Measurements from ENCODE around the gene LIN7A.

LIN7A gene

DNA sequence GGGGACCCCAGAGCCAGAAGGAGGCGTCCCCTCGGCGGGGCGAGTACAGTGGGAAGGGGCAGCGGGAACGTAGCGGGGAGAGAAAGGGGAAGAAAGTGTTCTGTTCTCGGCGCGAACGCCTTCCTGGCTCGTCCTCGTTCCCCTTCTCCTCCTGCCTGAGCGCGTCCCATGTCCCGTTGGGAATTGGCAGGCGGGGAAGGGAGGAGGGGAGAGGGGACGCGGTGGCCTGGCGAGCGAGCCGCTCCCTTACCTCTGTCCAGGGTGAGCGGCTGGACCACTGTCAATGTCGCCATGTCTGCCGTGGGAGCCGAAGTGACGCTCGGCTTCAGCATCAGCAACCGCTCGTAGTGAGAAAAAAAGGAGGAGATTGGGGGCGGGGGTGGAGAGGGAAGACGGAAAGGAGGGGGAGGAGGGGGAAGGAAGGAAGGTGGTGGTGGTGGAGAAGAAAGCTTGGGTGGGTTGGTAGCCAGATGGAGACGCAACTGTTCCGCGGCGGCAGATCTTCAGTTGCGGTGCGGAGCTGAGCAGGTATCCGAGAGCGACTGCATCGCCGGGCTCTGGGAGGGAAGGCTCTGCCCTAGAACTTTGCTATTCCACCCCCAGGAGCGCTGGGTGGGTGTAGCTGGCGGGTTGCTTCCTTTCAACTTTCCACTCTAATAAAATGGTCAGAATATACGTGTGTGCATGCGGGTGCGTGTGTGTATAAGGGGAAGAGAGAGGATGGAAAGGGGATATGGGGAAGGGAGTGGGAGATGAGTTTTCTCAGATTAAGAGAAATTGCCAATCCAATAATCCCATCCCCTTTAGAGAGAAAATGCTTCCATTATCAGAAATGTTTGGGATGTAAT lies at the start of gene LIN7A:
Gene LIN7A (minus strand): TSS at position 544 of the 848 bp plus-strand sequence. CDS start 212 bp downstream, at position 332.
- peak; percentile 46 for DNase-seq (ENCODE audit: low spot score)

GRCh38 chr12:80986224-80986623 lies 48.5 kb upstream of the LIN7A start:
- DNase-seq (ENCODE audit: low spot score): no peak

DNA sequence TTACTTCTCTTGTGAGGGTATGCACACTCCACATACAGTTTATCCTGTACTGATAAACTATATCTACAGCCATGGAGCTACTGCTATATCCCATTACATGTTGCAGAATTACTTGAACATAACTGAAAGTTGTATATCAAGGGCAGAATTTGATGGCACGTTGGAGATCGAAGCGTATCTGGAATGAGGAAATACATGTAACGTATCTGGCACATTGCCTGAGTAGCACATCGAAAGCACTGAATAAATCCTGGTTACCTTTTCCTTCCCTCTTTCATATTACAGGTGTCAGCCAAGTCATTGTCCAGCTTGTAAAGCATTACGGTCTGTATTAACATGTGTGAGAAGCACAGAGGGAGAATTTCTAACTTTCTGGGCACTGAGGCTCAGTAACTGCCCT lies 42.1 kb upstream of the LIN7A start:
- DNase-seq (ENCODE audit: low spot score): no peak

- DNase-seq (ENCODE audit: low spot score): no peak
These were observed 41.5 kb upstream of the LIN7A start for GRCh38 chr12:80979251-80979650.

GRCh38 chr12:80977346-80977745 lies 39.6 kb upstream of the LIN7A start:
- DNase-seq (ENCODE audit: low spot score): no peak

DNA sequence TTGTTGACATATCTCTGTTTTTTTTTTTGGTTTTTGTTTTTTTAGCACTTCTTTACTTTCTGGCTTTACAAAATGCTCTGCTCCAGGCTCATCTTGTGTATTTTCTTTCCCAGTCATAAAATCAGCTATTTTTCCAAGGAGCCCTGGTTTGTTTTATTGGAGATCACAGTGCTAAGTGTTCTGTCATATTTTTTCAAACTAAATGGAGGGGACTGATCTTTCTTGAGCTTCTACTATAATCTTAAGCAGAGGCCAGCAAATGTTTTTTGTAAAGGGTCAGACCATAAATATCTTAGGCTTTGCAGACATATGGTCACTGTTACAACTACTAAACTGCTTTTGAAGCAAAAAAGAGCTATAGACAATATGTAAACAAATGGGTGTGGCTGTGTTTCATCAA lies 30.6 kb upstream of the LIN7A start:
- no peak for DNase-seq (ENCODE audit: low spot score)

GRCh38 chr12:80967565-80967964 lies 29.8 kb upstream of the LIN7A start:
- no peak for DNase-seq (ENCODE audit: low spot score)

- no peak for DNase-seq (ENCODE audit: low spot score)
These were observed 28.3 kb upstream of the LIN7A start for GRCh38 chr12:80966001-80966400.

DNA sequence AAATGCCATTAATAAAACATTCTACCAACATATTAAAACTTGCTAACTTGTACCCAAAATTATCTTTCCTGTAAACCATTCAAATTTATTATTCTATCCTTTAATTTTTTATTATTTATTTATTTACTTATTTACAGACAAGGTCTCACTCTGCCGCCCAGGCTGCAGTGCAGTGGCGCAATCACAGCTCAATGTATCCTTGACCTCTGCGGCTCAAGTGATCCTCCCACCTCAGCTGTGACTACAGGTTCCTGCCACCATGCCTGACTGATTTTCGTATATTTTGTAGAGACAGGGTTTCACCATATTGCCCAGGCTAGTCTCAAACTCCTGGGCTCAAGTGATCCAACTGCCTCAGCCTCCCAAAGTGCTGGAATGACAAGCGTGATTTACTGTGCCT lies 20.4 kb upstream of the LIN7A start:
- no peak for DNase-seq (ENCODE audit: low spot score)

DNA sequence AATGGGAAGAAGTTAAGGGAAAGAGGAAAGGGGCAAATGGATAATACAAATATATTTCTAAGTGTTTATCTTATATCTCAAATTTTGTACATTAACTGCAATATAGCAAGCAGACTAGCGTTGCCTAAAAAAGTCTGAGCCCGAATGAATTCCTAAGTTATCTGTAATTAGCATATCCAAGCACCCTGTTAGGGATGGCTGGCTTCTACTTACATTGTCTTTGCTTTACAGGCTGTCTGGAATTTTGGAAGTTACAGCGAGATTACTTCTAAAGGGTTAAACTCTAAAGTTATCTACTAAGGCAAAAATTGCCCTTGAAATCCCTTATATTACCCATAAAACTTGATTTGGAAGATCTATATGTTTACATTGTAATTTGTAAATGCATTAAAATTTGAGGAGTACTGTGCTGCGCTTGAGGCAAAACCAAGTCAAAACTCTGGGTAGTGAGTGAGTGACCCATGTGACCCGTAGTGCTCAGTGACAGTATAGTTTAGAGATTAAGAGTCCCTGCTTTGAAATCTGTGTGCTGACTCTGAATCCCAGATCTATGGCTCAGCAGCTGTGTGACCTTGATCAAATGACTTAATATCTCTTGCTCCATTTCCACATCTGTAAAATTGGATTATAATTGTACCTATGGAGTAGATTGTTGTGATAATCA lies 17.3 kb upstream of the LIN7A start:
- DNase-seq (ENCODE audit: low spot score): no peak

- no peak for DNase-seq (ENCODE audit: low spot score)
These were observed 14.7 kb upstream of the LIN7A start for GRCh38 chr12:80952443-80952842.

DNA sequence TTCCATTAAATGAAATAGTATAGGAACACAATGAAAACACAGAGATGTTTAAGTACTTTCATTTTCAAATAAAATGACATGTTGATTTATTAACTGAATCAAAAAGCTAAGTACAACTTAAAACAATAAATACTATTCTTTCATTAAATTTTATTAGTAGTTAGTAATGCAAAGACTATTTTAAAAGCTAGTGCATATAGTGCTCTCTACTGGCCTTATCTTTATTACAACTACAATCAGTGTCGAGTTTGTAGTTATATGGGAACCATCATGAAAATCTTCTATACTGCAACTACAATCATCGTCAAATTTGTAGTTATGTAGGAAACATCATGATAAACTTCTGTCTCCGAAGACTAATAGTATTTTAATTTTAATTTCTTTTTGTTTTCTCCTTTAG lies 8.9 kb upstream of the LIN7A start:
- peak; percentile 39 for DNase-seq (ENCODE audit: low spot score)

GRCh38 chr12:80943338-80943737 lies 5.6 kb upstream of the LIN7A start:
- no peak for DNase-seq (ENCODE audit: low spot score)

- peak; percentile 3 for DNase-seq (ENCODE audit: low spot score)
These were observed 4.2 kb upstream of the LIN7A start for GRCh38 chr12:80941916-80942315.

DNA sequence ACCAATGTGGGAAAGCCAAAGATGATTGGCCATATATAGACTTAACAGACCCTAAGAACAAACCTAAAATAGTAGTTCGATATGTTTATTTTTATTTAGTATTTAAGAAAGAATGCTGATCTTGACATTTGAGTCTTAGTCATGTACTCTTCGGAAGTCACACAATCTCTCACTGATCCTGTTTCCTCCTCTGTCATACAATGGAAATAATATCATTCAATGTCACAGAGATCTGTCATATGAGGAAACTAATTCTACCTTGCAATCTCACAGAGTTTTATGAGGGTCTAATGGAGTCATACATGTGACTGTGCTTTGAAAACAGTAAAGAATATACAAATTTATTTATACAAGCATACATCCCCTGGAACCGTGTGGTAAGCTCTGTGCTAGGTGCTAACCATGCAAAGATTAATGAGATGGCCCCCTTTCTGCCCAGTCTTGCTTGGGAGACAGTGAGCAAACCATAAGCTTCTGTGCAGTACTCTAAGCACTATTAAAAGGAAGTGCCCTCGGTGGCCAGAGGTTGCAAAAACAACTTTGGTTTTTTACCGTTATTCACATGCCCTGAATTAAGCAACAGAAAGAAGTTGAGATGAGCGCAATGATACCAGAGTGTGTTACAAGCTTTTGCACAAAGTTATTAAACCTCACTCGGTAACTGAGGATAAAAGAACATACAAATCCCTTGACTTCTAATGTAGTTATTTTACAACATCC lies 1.7 kb upstream of the LIN7A start:
- no peak for DNase-seq (ENCODE audit: low spot score)

- DNase-seq (ENCODE audit: low spot score): no peak
These were observed 663 bp upstream of the LIN7A start for GRCh38 chr12:80938397-80938796.

DNA sequence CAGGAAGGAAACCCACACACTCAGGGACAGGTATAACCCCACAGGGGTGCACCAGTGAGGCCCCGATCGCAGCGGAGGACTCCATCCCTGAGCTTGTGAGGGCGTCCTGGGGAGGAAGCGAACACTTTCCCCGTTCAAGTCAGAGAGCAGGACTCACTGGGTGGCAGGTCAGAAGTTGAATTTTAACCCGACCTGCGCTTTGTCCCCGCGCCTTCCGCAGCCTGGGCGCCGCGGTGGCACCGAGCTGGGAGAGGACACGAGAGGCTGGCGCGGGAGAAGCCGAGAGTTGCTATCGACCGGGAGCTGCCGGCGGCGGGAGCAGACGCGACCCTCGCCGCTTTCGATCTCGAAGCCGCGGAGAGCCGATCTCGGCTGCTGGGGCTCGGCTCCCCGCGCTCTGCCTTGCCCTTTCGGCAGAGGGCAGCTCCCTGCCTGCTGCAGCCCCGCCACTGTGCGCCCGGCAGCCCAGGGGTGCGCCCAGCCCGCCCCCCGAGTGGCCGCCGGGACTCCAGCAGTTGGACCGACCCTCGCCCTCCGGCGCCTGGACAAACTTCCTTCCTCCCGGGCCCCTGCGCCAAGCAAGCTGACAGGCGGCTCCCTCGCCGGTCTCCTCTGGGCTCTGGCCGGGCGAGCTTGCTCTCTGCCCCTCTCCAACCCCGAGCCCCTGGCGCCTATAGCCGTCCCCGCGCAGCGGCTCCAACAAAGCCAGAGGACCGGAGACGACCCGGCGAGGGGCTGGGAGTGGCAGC lies 918 bp downstream of the LIN7A start:
- DNase-seq (ENCODE audit: low spot score): peak; percentile 54

DNA sequence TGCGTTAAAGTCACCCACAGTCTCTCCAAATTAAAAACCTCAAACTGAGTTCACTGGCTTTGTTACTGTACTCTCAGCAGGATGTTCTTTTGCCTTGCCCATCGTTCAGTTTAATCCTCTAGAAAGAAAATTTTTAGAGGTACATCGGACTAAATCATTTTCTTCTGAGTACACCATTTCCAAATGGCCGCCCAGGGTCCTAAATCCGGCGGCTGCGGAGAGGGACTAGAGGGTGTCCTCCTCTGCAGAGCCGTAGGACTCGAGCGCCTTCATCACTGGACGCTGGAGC lies 1.4 kb downstream of the LIN7A start:
- DNase-seq (ENCODE audit: low spot score): peak; percentile 39

DNA sequence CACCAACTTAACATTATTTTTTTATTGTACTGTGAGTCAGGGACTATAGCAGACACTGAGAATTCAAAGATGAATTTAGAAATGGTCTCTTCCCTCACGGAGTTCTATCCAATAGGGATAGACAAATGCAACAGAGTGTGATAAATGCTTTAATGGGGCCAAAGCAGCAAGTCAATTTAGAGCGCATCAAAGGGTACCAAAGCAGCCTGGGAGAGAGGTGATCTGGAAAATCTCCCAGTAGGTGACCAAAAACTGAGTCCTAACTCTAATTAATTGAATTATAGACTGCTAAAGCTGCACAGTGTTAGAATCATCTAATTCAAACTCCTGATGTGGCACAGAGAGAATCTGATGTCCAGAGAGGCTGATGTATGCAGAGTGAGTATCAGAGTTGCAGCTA lies 2.6 kb downstream of the LIN7A start:
- DNase-seq (ENCODE audit: low spot score): no peak

DNA sequence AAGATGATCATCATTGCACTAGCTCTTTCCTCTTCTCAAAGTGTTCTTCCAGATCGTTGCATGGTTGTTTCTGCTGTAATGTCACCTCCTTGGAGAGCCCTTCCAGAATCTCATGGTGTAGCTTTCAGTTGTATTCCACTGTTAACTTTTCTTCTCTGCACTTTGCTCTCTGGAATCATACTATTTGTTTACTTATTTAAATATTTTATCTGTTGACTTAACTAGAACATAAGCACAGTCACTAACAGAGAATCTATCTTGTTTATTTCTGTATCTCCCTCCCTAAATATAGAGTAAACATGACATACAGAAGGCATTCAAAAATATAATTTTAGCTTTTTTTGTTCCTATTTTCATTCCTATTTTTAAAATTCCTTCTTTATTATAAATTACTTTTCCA lies 11.8 kb downstream of the LIN7A start:
- DNase-seq (ENCODE audit: low spot score): no peak

DNA sequence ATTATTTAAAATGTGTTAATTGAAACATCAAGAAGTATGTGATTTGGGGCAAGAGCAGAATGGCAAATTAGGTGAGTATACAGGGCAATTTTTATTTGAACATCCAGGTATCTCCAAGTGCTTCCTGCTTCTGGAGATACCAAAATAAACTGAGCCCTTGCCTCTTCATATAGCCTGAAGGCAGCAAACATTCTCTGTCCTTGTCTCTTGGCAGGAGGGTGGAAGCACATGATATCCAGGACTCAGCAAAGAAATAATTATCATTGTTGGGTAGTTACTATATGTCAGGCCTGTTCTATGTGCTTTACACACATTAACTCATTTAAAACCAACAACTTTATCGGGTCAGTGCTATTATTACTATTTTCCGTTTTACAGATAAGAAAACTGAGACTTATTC lies 12.5 kb downstream of the LIN7A start:
- DNase-seq (ENCODE audit: low spot score): no peak

- DNase-seq (ENCODE audit: low spot score): no peak
These were observed 13.3 kb downstream of the LIN7A start for GRCh38 chr12:80924437-80924836.

Measured in GM03348 (cell line).